HUES64 (cell line): ENCODE data around the gene AP3M1.

Experiments used
- H3K27ac ChIP-seq: 2 replicates; pipeline ENCODE4 v1.7.0; 2013; ENCODE audit warnings: low read depth, low read length, inconsistent platforms
- H3K27me3 ChIP-seq: 2 replicates; pipeline ENCODE4 v1.6.1; 2013; ENCODE audit warnings: mild to moderate bottlenecking, low read length; ENCODE audit not compliant: insufficient read depth
- H3K36me3 ChIP-seq: 2 replicates; pipeline ENCODE4 v1.6.1; 2013; ENCODE audit warnings: mild to moderate bottlenecking, low read length; ENCODE audit not compliant: insufficient read depth
- H3K4me1 ChIP-seq: 2 replicates; pipeline ENCODE4 v1.6.1; 2013; ENCODE audit warnings: mild to moderate bottlenecking, low read length, moderate library complexity; ENCODE audit not compliant: insufficient read depth
- H3K4me3 ChIP-seq: 2 replicates; pipeline ENCODE4 v1.5.1; 2013; ENCODE audit warnings: mild to moderate bottlenecking, low read length, moderate library complexity
- H3K9ac ChIP-seq: 2 replicates; pipeline ENCODE4 v1.6.1; 2013; ENCODE audit warnings: mild to moderate bottlenecking, low read depth, low read length
- H3K9me3 ChIP-seq: 2 replicates; pipeline ENCODE4 v1.6.1; 2013; ENCODE audit warnings: low read depth, low read length; ENCODE audit not compliant: insufficient read depth
- WGBS: fragments of 150-250, 120-280 bp; methylation state at CpG from one replicate; pipeline ENCODE4 v1.1.7; 2013; ENCODE audit warnings: missing lambda C conversion rate; 5-methylcytosine and 5-hydroxymethylcytosine counted together

AP3M1 gene

DNA sequence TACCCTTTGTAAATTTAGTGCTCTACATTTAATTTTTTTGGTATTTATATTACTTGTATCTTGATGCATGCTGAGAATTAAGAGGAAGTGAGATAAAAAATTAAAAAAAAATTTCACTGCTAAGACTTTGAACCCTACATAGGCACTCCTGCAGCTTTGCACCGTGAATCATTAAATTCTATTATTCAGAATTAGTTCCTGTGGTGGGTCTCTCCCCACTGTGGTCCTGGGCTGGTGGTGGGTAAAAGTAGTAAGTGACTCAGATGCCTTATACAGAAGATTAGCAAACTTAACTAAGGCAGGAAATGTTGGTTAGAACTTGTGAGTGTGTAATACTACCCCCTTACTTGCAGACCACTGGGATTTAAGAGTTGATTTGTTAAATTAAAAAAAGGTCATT, 72.6 kb downstream of the AP3M1 start:
- WGBS = no CpG with 5 or more reads among the region's 1 CpG
- Histone ChIP-seq H3K4me1 (peaks cover 58% of the 10 kb centered on the region), H3K9me3 (no peaks in the 10 kb centered on the region), H3K36me3 (peaks cover 66% of the 10 kb centered on the region), H3K4me3 (no peak overlapping the region), H3K27me3 (no peaks in the 10 kb centered on the region), H3K27ac (peak overlapping the region; percentile 75; the same call in 1 of the 2 replicates), H3K9ac (no peak overlapping the region)

DNA sequence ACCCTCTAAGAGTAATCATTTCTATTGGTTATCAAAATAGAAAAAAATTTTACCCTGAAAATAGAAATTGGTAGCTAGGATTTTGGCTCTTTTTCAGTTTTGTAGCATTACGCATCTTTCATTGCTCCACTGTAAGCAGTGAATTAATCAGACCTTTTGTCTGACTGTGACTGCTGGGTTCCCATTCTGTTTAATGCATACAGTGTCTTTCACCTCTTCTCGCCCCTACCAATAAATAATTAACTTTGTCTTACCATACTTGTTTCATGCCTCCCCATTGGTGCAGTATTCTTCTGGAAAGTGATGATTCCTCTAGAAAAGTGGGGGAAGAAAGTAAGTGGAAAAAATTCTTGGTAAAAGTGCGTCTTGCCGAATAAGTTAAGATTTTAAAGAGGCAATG, 73.2 kb downstream of the AP3M1 start:
- no peak overlapping the region for H3K9ac ChIP-seq
- H3K4me1 ChIP-seq = peaks cover 58% of the 10 kb centered on the region
- no peak overlapping the region for H3K27ac ChIP-seq
- peaks cover 65% of the 10 kb centered on the region for H3K36me3 ChIP-seq
- no peaks in the 10 kb centered on the region for H3K9me3 ChIP-seq
- WGBS = 92% methylated on average over 3 of the region's 4 CpGs
- no peaks in the 10 kb centered on the region for H3K27me3 ChIP-seq
- H3K4me3 ChIP-seq = no peak overlapping the region

DNA sequence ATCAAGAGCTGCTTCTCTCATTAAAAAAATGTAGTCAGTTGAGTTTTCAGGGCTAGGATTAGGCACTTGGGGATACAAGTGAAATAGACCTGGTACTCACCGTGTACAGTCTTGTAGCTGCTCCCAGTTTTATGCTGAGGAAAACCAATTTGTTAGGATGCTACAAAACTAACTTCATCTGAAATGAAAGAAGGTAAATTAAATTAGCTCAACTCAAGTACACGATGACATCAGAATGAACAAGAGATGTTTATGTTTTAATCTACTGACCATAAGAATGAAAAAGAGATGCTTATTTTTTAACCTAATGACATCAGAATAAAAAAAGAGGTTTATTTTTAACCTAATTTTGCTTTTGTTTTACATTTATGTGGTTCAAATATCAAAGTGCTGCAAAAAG, 73.7 kb downstream of the AP3M1 start:
- WGBS = 93% methylated on average over 1 of the region's 2 CpGs
- H3K27ac ChIP-seq = 0 out of 2 replicates have a peak overlapping the region, but pooled peaks have one; percentile 22
- H3K36me3 ChIP-seq = peaks cover 65% of the 10 kb centered on the region
- peaks cover 62% of the 10 kb centered on the region for H3K4me1 ChIP-seq
- no peak overlapping the region for H3K9ac ChIP-seq
- no peaks in the 10 kb centered on the region for H3K27me3 ChIP-seq
- no peak overlapping the region for H3K4me3 ChIP-seq
- no peaks in the 10 kb centered on the region for H3K9me3 ChIP-seq

DNA sequence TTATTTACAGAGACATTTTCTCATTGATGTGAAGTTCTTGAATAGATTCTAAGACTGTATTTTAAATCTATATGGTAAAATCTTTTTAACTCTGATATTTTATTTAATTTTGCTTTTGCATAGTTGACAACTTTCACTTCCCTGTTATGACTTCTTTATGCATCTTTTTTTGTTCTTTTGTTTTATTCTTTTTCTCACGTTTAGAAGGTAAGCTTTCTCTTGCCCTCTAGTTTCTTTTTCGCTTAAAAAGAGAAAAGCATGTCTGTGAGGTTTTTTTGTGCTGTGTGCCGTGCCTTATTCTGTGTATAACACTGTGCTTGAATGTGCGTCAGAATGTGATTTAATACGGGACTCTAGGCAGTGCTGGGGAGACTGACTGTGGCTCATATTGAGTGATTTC, 74.7 kb downstream of the AP3M1 start:
- no peaks in the 10 kb centered on the region for H3K9me3 ChIP-seq
- H3K9ac ChIP-seq = no peak overlapping the region; the same call in 1 of the 2 replicates
- WGBS = 93% methylated on average over 5 of the region's 5 CpGs
- peaks cover 63% of the 10 kb centered on the region for H3K4me1 ChIP-seq
- H3K4me3 ChIP-seq = no peak overlapping the region
- H3K27ac ChIP-seq = no peak overlapping the region
- no peaks in the 10 kb centered on the region for H3K27me3 ChIP-seq
- peaks cover 69% of the 10 kb centered on the region for H3K36me3 ChIP-seq

DNA sequence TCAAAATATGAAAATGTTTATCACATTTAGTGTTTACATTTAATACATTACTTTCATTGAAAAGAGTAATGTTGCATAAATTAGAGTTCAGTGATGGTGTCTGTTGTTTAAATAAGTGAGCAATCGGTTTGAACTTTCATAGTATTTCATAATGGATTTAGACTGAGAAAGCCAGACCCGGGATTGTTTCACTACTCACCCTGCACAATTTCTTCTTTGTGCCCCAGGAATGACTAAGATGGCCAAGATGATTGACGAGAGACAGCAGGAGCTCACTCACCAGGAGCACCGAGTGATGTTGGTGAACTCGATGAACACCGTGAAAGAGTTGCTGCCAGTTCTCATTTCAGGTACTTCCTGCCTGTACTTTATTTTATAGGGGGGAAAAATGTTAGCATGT, 78.1 kb downstream of the AP3M1 start:
- Histone ChIP-seq H3K9me3 (no peaks in the 10 kb centered on the region), H3K36me3 (peaks cover 72% of the 10 kb centered on the region), H3K4me1 (peaks cover 48% of the 10 kb centered on the region), H3K27me3 (no peaks in the 10 kb centered on the region), H3K27ac (no peak overlapping the region), H3K4me3 (no peak overlapping the region), H3K9ac (no peak overlapping the region)
- WGBS = 95% methylated on average over 6 of the region's 6 CpGs

DNA sequence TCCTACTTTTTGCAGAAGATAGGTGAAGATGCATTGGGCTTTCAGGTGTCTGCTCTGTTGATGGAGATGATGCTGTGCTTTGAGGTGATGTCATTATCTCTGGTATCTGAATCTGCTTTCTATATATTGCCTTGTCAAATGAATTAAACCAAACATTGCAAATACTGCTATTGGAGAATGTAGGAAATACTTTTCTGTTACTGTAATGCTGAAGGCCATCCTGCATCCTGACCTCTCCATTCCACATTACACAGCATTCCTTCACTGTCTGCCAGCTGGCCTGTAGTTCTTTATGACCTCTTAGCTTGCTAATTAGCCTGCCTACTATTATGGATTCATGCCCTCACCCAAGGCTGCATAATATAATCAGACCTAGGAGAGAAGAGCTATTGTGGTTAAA, 79.5 kb downstream of the AP3M1 start:
- Histone ChIP-seq H3K27ac (peak overlapping the region; percentile 46; the same call in 1 of the 2 replicates), H3K9ac (0 out of 2 replicates have a peak overlapping the region, but pooled peaks have one; percentile 12), H3K9me3 (no peaks in the 10 kb centered on the region), H3K4me1 (peaks cover 34% of the 10 kb centered on the region), H3K4me3 (no peak overlapping the region), H3K36me3 (peaks cover 65% of the 10 kb centered on the region), H3K27me3 (no peaks in the 10 kb centered on the region)
